ENCODE measurements around the gene PNPO.
A peak's percentile ranks its signal among the peaks of the same experiment; 100 is the strongest.

The PNPO gene

DNA sequence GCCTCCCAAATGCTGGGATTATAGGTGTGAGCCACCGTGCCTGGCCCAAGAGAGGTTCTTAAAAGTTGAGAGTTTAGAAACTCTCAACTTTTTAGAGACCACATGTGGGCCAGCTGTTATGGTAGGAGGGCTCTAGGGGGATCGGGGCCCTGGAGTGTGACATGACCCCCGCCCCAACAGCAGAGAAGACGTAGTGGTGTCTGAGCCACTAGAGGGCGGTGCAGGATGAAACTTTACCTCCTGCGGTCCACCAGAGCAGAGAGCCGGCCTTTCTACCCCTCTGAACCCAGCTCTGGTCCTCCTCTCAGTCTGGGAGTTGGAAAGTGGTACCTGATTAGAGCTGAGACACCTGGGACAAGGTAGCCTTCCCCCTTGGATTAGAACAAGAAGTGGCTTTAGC lies 37.0 kb downstream of the PNPO start:
- ChIA-PET CTCF (interaction anchor here (0.7 to 22.1 kb wide), 39 partner anchors 8 to 635 kb away, joined by 3 to 600 read pairs (median 4); partner anchors contain the start of genes CDK5RAP3 and PRR15L), POLR2A (interaction anchor here (0.6 kb wide), 1 partner anchor 147 kb away, joined by 3 read pairs; the partner anchor contains the start of gene MRPL10)
- TF ChIP-seq CTCF (IDR thresholded peaks at IDR 0.05; ENCODE audit: insufficient read depth, low read length, missing control alignments) = peak; percentile 74
- no peak overlapping the region for H3K4me3 ChIP-seq (ENCODE audit: low read depth, low read length)
- no peak for DNase-seq (ENCODE audit: low read depth, low spot score)

GRCh38 chr17:47980541-47980940 lies 39.2 kb downstream of the PNPO start:
- ChIA-PET POLR2A (interaction anchor here (1.4 to 1.8 kb wide), 2 partner anchors 9 to 45 kb away, joined by 4 to 5 read pairs; partner anchors contain the start of gene CDK5RAP3), CTCF (interaction anchor here (0.6 to 22.1 kb wide), 5 partner anchors 10 to 281 kb away, joined by 3 to 600 read pairs (median 5); partner anchors contain the start of gene CDK5RAP3)
- DNase-seq (ENCODE audit: low read depth, low spot score) = no peak
- no peak for TF ChIP-seq CTCF (IDR thresholded peaks at IDR 0.05; ENCODE audit: insufficient read depth, low read length, missing control alignments)
- H3K4me3 ChIP-seq (ENCODE audit: low read depth, low read length) = no peak overlapping the region

DNA sequence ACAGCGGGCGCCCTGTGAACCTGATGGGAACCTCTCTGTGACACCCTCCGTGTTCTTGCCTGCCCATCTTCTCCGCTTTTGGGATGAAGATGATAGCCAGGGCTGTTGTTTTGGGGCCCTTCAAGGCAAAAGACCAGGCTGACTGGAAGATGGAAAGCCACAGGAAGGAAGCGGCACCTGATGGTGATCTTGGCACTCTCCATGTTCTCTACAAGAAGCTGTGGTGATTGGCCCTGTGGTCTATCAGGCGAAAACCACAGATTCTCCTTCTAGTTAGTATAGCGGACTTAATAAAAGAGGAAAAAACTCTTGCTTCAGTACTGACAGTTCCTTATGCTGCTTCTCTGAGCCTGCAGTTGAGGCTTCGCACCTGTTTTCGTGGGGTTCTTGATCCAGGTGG lies 40.1 kb downstream of the PNPO start:
- no peak for DNase-seq (ENCODE audit: low read depth, low spot score)
- no peak for TF ChIP-seq CTCF (IDR thresholded peaks at IDR 0.05; ENCODE audit: insufficient read depth, low read length, missing control alignments)
- CTCF ChIA-PET = interaction anchor here (1.5 to 22.1 kb wide), 3 partner anchors 11 to 36 kb away, joined by 5 to 600 read pairs (median 34); partner anchors contain the start of gene CDK5RAP3
- H3K4me3 ChIP-seq (ENCODE audit: low read depth, low read length) = no peak overlapping the region
- POLR2A ChIA-PET = interaction anchor here (1.8 kb wide), 1 partner anchor 10 kb away, joined by 4 read pairs; the partner anchor contains the start of gene CDK5RAP3

- ChIA-PET POLR2A (interaction anchor here (1.8 kb wide), 1 partner anchor 11 kb away, joined by 4 read pairs; the partner anchor contains the start of gene CDK5RAP3), CTCF (interaction anchor here (1.8 to 22.1 kb wide), 2 partner anchors 29 to 36 kb away, joined by 12 to 600 read pairs; no protein-coding TSS in a partner anchor)
- no peak for DNase-seq (ENCODE audit: low read depth, low spot score)
- H3K4me3 ChIP-seq (ENCODE audit: low read depth, low read length) = no peak overlapping the region
- no peak for TF ChIP-seq CTCF (IDR thresholded peaks at IDR 0.05; ENCODE audit: insufficient read depth, low read length, missing control alignments)
These were observed 40.8 kb downstream of the PNPO start for GRCh38 chr17:47982091-47982617.

DNA sequence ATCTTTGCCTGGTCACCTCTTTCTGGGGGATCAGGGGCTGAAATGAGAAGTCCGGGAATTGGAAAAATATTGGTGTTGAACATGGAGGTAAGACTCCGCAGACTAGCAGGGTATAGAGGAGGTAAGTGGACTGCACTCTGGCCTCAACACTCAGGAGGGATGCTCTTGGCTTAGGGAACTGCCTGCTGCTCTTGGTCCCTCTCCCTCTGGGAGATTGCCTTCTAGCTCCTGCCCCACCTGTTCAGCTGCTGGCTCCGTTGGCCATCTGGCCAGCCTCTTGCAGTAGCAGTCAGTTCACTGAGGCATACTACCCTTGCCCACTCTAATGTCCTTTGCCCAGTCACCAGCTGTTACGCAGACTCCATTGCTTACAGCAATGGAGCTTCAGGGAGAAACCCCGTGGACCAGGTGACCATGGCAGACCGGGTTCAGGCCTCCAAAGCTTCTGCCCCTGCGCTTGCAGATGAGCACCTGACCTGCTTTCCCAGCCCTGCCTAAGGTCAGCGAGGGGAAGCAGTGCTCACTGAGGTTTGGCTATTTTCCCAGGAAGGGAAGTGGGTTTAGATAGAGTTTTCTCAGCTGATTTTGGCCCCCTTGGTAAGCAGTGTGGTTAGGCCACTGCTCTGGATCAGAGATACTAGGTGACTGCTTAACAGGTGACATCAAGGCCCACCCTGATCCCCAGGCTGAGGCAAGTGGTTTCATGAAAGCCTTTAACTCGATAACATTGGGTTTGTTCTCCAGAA lies 41.4 kb downstream of the PNPO start:
- POLR2A ChIA-PET = no interaction called here
- no peak for DNase-seq (ENCODE audit: low read depth, low spot score)
- no peak for TF ChIP-seq CTCF (IDR thresholded peaks at IDR 0.05; ENCODE audit: insufficient read depth, low read length, missing control alignments)
- CTCF ChIA-PET = interaction anchor here (0.9 to 22.1 kb wide), 6 partner anchors 13 to 36 kb away, joined by 4 to 600 read pairs (median 8); partner anchors contain the start of gene CDK5RAP3
- H3K4me3 ChIP-seq (ENCODE audit: low read depth, low read length) = no peak overlapping the region

Data from AG04449 (cell line).